ENCODE measurements around the gene HIVEP3.

GRCh38 chr1:41478118-41478748 is 440.5 kb downstream of the HIVEP3 start:
- no peak for TF ChIP-seq EZH2 (IDR thresholded peaks at IDR 0.05; ENCODE audit: borderline replicate concordance, low read length)
- TF ChIP-seq, protein P1, sequence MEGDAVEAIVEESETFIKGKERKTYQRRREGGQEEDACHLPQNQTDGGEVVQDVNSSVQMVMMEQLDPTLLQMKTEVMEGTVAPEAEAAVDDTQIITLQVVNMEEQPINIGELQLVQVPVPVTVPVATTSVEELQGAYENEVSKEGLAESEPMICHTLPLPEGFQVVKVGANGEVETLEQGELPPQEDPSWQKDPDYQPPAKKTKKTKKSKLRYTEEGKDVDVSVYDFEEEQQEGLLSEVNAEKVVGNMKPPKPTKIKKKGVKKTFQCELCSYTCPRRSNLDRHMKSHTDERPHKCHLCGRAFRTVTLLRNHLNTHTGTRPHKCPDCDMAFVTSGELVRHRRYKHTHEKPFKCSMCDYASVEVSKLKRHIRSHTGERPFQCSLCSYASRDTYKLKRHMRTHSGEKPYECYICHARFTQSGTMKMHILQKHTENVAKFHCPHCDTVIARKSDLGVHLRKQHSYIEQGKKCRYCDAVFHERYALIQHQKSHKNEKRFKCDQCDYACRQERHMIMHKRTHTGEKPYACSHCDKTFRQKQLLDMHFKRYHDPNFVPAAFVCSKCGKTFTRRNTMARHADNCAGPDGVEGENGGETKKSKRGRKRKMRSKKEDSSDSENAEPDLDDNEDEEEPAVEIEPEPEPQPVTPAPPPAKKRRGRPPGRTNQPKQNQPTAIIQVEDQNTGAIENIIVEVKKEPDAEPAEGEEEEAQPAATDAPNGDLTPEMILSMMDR (IDR thresholded peaks at IDR 0.05; ENCODE audit: low read length) = no peak

All from OCI-LY1 (cell line).